Gastrocnemius medialis (tissue), 4 donors: ENCODE data around the gene LAMA4. TPM values are rescaled to one million over a fixed set of nuclear protein-coding genes. Genes with fewer than 3 reads are reported as not detected.
"Not testable (repeated sequence)": the region's sequence is repeated elsewhere in the genome, so short reads cannot be mapped to it uniquely, and the experiment has no call there.

Experiments used
- ATAC-seq, 2 donors: fragments of 150-250 bp; one replicate each; pipeline ENCODE4 v1.9.1; 2016
- DNase-seq, 2 donors: peaks; one replicate each; pipeline ENCODE4 v3.0.0-alpha.2; 2019
- H3K27ac ChIP-seq, 4 donors: fragments of 200-600 bp; sonication (generic); 1 replicate in 1 of 4; 2 replicates in 3 of 4; pipeline ENCODE4 v1.5.1; 2016 to 2018; ENCODE audit warnings: mild to moderate bottlenecking in 2 of 4, moderate library complexity in 1 of 4
- H3K27me3 ChIP-seq, 3 donors: fragments of 200-600 bp; sonication (generic) in 2 of 3; 1 replicate in 1 of 3; 2 replicates in 2 of 3; pipeline versions ENCODE4 v1.5.1 to v1.6.0; 2016 to 2019; ENCODE audit warnings: mild to moderate bottlenecking in 1 of 3, moderate library complexity in 1 of 3
- H3K36me3 ChIP-seq, 2 donors: fragments of 200-600 bp; sonication (generic) in 1 of 2; one replicate each; pipeline ENCODE4 v1.5.1; 2017 to 2018
- H3K4me1 ChIP-seq, 2 donors: fragments of 200-600 bp; sonication (generic) in 1 of 2; one replicate each; pipeline ENCODE4 v1.5.1; 2016 to 2017; ENCODE audit warnings: mild to moderate bottlenecking in 2 of 2
- H3K4me3 ChIP-seq, 4 donors: fragments of 200-600 bp; sonication (generic) in 3 of 4; 1 replicate in 1 of 4; 2 replicates in 3 of 4; pipeline ENCODE4 v1.5.1; 2016 to 2019; ENCODE audit warnings: mild to moderate bottlenecking in 2 of 4
- H3K9me3 ChIP-seq, 3 donors: fragments of 200-600 bp; sonication (generic) in 2 of 3; 1 replicate in 1 of 3; 2 replicates in 2 of 3; pipeline ENCODE4 v1.5.1; 2016 to 2019
- CTCF ChIP-seq, 5 experiments: fragments of 450-650 bp in 3 of 5; fragments of 200-600 bp in 2 of 5; sonication (generic) in 2 of 5; IDR thresholded peaks in 4 of 5; conservative IDR thresholded peaks in 1 of 5; 1 replicate in 4 of 5; 2 replicates in 1 of 5; pipeline ENCODE4 v1.5.1; 2016 to 2019; ENCODE audit warnings: antibody characterized with exemption in 5 of 5, mild to moderate bottlenecking in 3 of 5, moderate library complexity in 3 of 5
- POLR2A ChIP-seq, 2 donors: fragments of 450-650 bp; IDR thresholded peaks; one replicate each; pipeline ENCODE4 v1.6.1; 2017; ENCODE audit warnings: antibody characterized with exemption in 2 of 2, mild to moderate bottlenecking in 2 of 2, moderate library complexity in 2 of 2
- in situ Hi-C, 4 donors: fragments of 200-750 bp; cut with MboI; loops; one replicate each; pipeline versions ENCODE4 v1.15.0 to v1.8.0; 2017; ENCODE audit warnings: low sequenced_read_pairs in 4 of 4
- intact Hi-C: fragments of 100-400 bp; cut with DNase I; formaldehyde crosslinking; loops from one replicate; pipeline ENCODE4 v1.15.1; 2023; ENCODE audit warnings: low total_unique reads
- total RNA-seq, 4 donors: library from RNA; depleted of rRNA; stranded (reverse); fragments of >200 nt; gene quantifications; one replicate each; pipeline versions ENCODE4 v1.1.0 to v1.2.3, GENCODE V29; 2016

Gene LAMA4
- total RNA-seq, 4 donors from 2014 or later: 4.4 to 19.1 (median 7.4) TPM

- H3K27ac ChIP-seq: no peak overlapping the region
- in situ Hi-C loops (no loop called here), intact Hi-C loops (no loop called here)
- no peak for DNase-seq
- TF ChIP-seq POLR2A (IDR thresholded peaks at IDR 0.05): no peak
- TF ChIP-seq CTCF (IDR thresholded peaks at IDR 0.05 in 4 of 5, conservative IDR thresholded peaks at IDR 0.05 in 1 of 5): no peak
- H3K4me3 ChIP-seq: no peak overlapping the region
- H3K9me3 ChIP-seq: no peaks in the 10 kb centered on the region
- H3K27me3 ChIP-seq: no peaks in the 10 kb centered on the region
- H3K36me3 ChIP-seq: no peaks in the 10 kb centered on the region
- ATAC-seq: no peak
- no peaks in the 10 kb centered on the region for H3K4me1 ChIP-seq
Measured at GRCh38 chr6:112113918-112114317, 140.4 kb downstream of the LAMA4 start.

- no peaks in the 10 kb centered on the region for H3K27me3 ChIP-seq
- DNase-seq (no peak), ATAC-seq (no peak)
- no peaks in the 10 kb centered on the region for H3K36me3 ChIP-seq
- TF ChIP-seq POLR2A (IDR thresholded peaks at IDR 0.05) (no peak), CTCF (IDR thresholded peaks at IDR 0.05 in 4 of 5, conservative IDR thresholded peaks at IDR 0.05 in 1 of 5) (no peak)
- in situ Hi-C loops (no loop called here), intact Hi-C loops (no loop called here)
- H3K4me3 ChIP-seq: no peak overlapping the region
- no peaks in the 10 kb centered on the region for H3K9me3 ChIP-seq
- H3K27ac ChIP-seq: no peak overlapping the region
- no peaks in the 10 kb centered on the region for H3K4me1 ChIP-seq
Measured at GRCh38 chr6:112113431-112113830, 140.9 kb downstream of the LAMA4 start.

GRCh38 chr6:112109262-112109661 is 145.1 kb downstream of the LAMA4 start:
- Histone ChIP-seq H3K27ac (no peak overlapping the region), H3K4me1 (no peaks in the 10 kb centered on the region), H3K4me3 (no peak overlapping the region), H3K36me3 (no peaks in the 10 kb centered on the region), H3K27me3 (no peaks in the 10 kb centered on the region), H3K9me3 (no peaks in the 10 kb centered on the region)
- in situ Hi-C loops (no loop called here), intact Hi-C loops (no loop called here)
- TF ChIP-seq CTCF (IDR thresholded peaks at IDR 0.05 in 4 of 5, conservative IDR thresholded peaks at IDR 0.05 in 1 of 5): no peak
- ATAC-seq (no peak), DNase-seq (no peak)

- Histone ChIP-seq H3K4me1 (no peaks in the 10 kb centered on the region), H3K9me3 (no peaks in the 10 kb centered on the region), H3K36me3 (no peaks in the 10 kb centered on the region), H3K27ac (no peak overlapping the region), H3K27me3 (no peaks in the 10 kb centered on the region), H3K4me3 (no peak overlapping the region)
- ATAC-seq (no peak), DNase-seq (no peak)
- TF ChIP-seq POLR2A (IDR thresholded peaks at IDR 0.05) (no peak), CTCF (IDR thresholded peaks at IDR 0.05 in 4 of 5, conservative IDR thresholded peaks at IDR 0.05 in 1 of 5) (no peak)
- in situ Hi-C loops: no loop called here
- intact Hi-C loops: no loop called here
Measured at GRCh38 chr6:112106562-112106961, 147.8 kb downstream of the LAMA4 start.

GRCh38 chr6:112106026-112106425 is 148.3 kb downstream of the LAMA4 start:
- H3K9me3 ChIP-seq, H3K27me3 ChIP-seq, H3K4me1 ChIP-seq, DNase-seq, ATAC-seq, H3K27ac ChIP-seq, in situ Hi-C loops, H3K4me3 ChIP-seq, intact Hi-C loops, H3K36me3 ChIP-seq: not testable (repeated sequence)
